Measurements from ENCODE around the gene CADPS.

The CADPS gene

GRCh38 chr3:62361824-62362223 is 513.4 kb downstream of the CADPS start:
- Histone ChIP-seq H3K4me2 (ENCODE audit: low read depth, low read length, poor library complexity, severe bottlenecking) (no peak overlapping the region), H3K9ac (ENCODE audit: low read depth, low read length, poor library complexity, severe bottlenecking) (no peak overlapping the region), H2AFZ (ENCODE audit: low read length) (no peak overlapping the region), H3F3A (ENCODE audit: low read depth) (no peaks in the 10 kb centered on the region), H3K79me2 (ENCODE audit: insufficient read depth, low read length) (no peaks in the 10 kb centered on the region), H3K9me3 (ENCODE audit: insufficient read depth, low read depth, low read length) (no peaks in the 10 kb centered on the region), H3K9me2 (replicated peaks; ENCODE audit: low read depth, low read length) (no peaks in the 10 kb centered on the region), H3K36me3 (ENCODE audit: insufficient read depth, low read length) (no peaks in the 10 kb centered on the region), H3K27me3 (ENCODE audit: insufficient read depth, low read length, poor library complexity, severe bottlenecking) (no peaks in the 10 kb centered on the region), H3K4me1 (ENCODE audit: insufficient read depth, low read length, poor library complexity, severe bottlenecking) (peaks cover 4% of the 10 kb centered on the region), H3K4me3 (ENCODE audit: low read length, poor library complexity, severe bottlenecking) (no peak overlapping the region), H4K20me1 (ENCODE audit: insufficient read depth, low read length, poor library complexity, severe bottlenecking) (no peaks in the 10 kb centered on the region)
- TF ChIP-seq EZH2phosphoT487 (IDR thresholded peaks at IDR 0.05; ENCODE audit: borderline replicate concordance) (no peak), CTCF (conservative IDR thresholded peaks at IDR 0.05; ENCODE audit: low read length) (no peak)

GRCh38 chr3:62361261-62361660 is 514.0 kb downstream of the CADPS start:
- Histone ChIP-seq H3K36me3 (ENCODE audit: insufficient read depth, low read length) (no peaks in the 10 kb centered on the region), H3K4me1 (ENCODE audit: insufficient read depth, low read length, poor library complexity, severe bottlenecking) (peaks cover 4% of the 10 kb centered on the region), H3K9ac (ENCODE audit: low read depth, low read length, poor library complexity, severe bottlenecking) (no peak overlapping the region), H3K9me2 (replicated peaks; ENCODE audit: low read depth, low read length) (no peaks in the 10 kb centered on the region), H3F3A (ENCODE audit: low read depth) (no peaks in the 10 kb centered on the region), H3K4me3 (ENCODE audit: low read length, poor library complexity, severe bottlenecking) (no peak overlapping the region), H3K79me2 (ENCODE audit: insufficient read depth, low read length) (no peaks in the 10 kb centered on the region), H4K20me1 (ENCODE audit: insufficient read depth, low read length, poor library complexity, severe bottlenecking) (no peaks in the 10 kb centered on the region), H3K27me3 (ENCODE audit: insufficient read depth, low read length, poor library complexity, severe bottlenecking) (no peaks in the 10 kb centered on the region), H2AFZ (ENCODE audit: low read length) (no peak overlapping the region), H3K4me2 (ENCODE audit: low read depth, low read length, poor library complexity, severe bottlenecking) (no peak overlapping the region), H3K9me3 (ENCODE audit: insufficient read depth, low read depth, low read length) (no peaks in the 10 kb centered on the region)
- no peak for TF ChIP-seq EZH2phosphoT487 (IDR thresholded peaks at IDR 0.05; ENCODE audit: borderline replicate concordance)

GRCh38 chr3:62359531-62359930 is 515.7 kb downstream of the CADPS start:
- H3K4me2 ChIP-seq (ENCODE audit: low read depth, low read length, poor library complexity, severe bottlenecking) = no peak overlapping the region
- no peaks in the 10 kb centered on the region for H3K79me2 ChIP-seq (ENCODE audit: insufficient read depth, low read length)
- no peaks in the 10 kb centered on the region for H3F3A ChIP-seq (ENCODE audit: low read depth)
- no peak overlapping the region for H3K9ac ChIP-seq (ENCODE audit: low read depth, low read length, poor library complexity, severe bottlenecking)
- H3K4me3 ChIP-seq (ENCODE audit: low read length, poor library complexity, severe bottlenecking) = no peak overlapping the region
- no peak overlapping the region for H2AFZ ChIP-seq (ENCODE audit: low read length)
- H3K36me3 ChIP-seq (ENCODE audit: insufficient read depth, low read length) = no peaks in the 10 kb centered on the region
- no peaks in the 10 kb centered on the region for H4K20me1 ChIP-seq (ENCODE audit: insufficient read depth, low read length, poor library complexity, severe bottlenecking)
- no peaks in the 10 kb centered on the region for H3K9me3 ChIP-seq (ENCODE audit: insufficient read depth, low read depth, low read length)
- no peaks in the 10 kb centered on the region for H3K9me2 ChIP-seq (replicated peaks; ENCODE audit: low read depth, low read length)
- H3K4me1 ChIP-seq (ENCODE audit: insufficient read depth, low read length, poor library complexity, severe bottlenecking) = peaks cover 4% of the 10 kb centered on the region
- H3K27me3 ChIP-seq (ENCODE audit: insufficient read depth, low read length, poor library complexity, severe bottlenecking) = no peaks in the 10 kb centered on the region
- TF ChIP-seq CTCF (conservative IDR thresholded peaks at IDR 0.05; ENCODE audit: low read length) (no peak), EZH2phosphoT487 (IDR thresholded peaks at IDR 0.05; ENCODE audit: borderline replicate concordance) (no peak)

- Histone ChIP-seq H3K4me3 (ENCODE audit: low read length, poor library complexity, severe bottlenecking) (no peak overlapping the region), H2AFZ (ENCODE audit: low read length) (no peak overlapping the region), H3K9me2 (replicated peaks; ENCODE audit: low read depth, low read length) (no peaks in the 10 kb centered on the region), H3K36me3 (ENCODE audit: insufficient read depth, low read length) (no peaks in the 10 kb centered on the region), H3K9ac (ENCODE audit: low read depth, low read length, poor library complexity, severe bottlenecking) (no peak overlapping the region), H3K4me1 (ENCODE audit: insufficient read depth, low read length, poor library complexity, severe bottlenecking) (peaks cover 4% of the 10 kb centered on the region), H3K27me3 (ENCODE audit: insufficient read depth, low read length, poor library complexity, severe bottlenecking) (no peaks in the 10 kb centered on the region), H3K79me2 (ENCODE audit: insufficient read depth, low read length) (no peaks in the 10 kb centered on the region), H3F3A (ENCODE audit: low read depth) (no peaks in the 10 kb centered on the region), H3K9me3 (ENCODE audit: insufficient read depth, low read depth, low read length) (no peaks in the 10 kb centered on the region), H4K20me1 (ENCODE audit: insufficient read depth, low read length, poor library complexity, severe bottlenecking) (no peaks in the 10 kb centered on the region), H3K4me2 (ENCODE audit: low read depth, low read length, poor library complexity, severe bottlenecking) (no peak overlapping the region)
- TF ChIP-seq CTCF (conservative IDR thresholded peaks at IDR 0.05; ENCODE audit: low read length) = no peak
- TF ChIP-seq EZH2phosphoT487 (IDR thresholded peaks at IDR 0.05; ENCODE audit: borderline replicate concordance) = no peak
These were observed 518.9 kb downstream of the CADPS start for GRCh38 chr3:62356356-62356755.

Measured in Loucy (cell line).